Measurements from ENCODE around the gene NXPH3. TPM values are rescaled to one million over a fixed set of nuclear protein-coding genes. Genes with fewer than 3 reads are reported as not detected.
A peak's percentile ranks its signal among the peaks of the same experiment; 100 is the strongest.

Gene NXPH3
- total and polyA plus RNA-seq, 10 of the 15 experiments (the other 5 are each of a cell fraction or from before 2014, with no cell fraction given): 0.08 to 0.35 (median 0.12) TPM; not detected in 2

DNA sequence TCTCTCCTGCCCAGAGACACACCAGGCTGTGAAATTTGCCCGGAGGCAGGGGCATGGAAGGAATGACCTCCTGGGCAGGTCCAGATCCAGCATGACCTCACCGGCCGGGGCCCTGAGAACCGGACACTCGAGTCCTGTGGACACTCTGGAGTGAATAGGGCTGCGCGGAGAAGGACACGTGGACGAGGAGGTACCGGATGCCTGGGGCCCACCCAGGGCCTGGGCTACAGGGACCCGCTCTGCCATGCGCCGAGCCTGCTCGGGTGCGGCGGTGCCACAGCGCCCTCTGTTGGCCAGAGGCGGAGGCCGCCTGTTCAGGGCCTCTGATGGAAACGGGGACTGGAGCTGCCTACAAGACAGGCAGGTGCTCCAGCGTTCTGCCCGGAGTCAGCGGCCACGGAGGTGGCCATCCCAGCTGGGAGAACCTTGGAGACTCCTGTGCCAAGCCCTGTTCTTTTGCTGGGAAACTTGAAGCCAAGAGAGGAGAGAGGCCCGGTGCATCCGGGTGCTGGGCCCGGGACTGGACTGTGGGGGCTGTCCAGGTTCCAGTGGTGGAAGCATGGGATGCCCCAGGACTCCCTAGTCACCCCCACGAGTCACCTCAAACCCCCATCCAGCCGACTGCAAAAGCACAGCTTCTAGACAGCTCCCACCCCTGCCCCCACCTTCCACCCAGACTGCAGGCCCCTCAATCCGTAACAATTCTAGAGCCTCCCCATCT is 19.3 kb upstream of the NXPH3 start (continued):
- TF ChIP-seq GATAD2B (conservative IDR thresholded peaks at IDR 0.05; ENCODE audit: low read depth) (peak; percentile 56; the same call in 1 of the 2 replicates), RB1 (IDR thresholded peaks at IDR 0.05; ENCODE audit: borderline replicate concordance) (peak; percentile 59; the same call in 1 of the 2 replicates), CBX3 (IDR thresholded peaks at IDR 0.05; ENCODE audit: borderline replicate concordance, low read depth) (no peak)

DNA sequence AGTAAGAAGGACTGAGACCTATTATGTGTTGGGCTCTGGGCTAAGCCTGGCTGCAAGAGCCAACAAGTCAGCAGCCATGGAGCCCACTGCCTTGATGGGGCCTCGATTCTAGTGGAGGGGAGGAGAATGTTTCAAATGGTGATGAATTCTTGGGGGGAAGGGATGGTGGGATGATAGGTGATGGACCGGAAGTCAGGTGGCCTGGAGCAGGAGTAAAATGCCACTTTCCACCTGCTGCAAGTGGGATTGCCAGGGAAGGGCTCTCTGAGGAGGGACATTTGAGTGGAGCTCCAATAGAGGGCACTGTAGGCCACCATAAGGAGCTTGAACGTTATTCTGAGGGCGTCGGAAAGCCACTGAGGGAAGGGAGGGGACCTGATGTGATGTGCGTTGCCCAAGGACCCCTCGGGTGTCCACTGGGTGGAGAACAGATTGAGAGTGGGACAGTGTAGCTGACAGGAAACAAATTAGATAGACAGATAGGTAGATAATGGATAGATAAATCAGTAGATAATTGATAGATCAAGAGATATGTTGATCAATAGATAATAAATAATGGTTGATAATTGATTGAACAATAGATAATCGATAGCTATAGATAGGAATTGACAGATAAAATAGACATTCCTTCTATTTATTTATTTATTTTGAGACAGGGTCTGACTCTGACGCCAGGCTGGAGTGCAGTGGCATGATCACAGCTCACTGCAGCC is 18.2 kb upstream of the NXPH3 start:
- DNase-seq (ENCODE audit: low read depth, low spot score) (no peak), ATAC-seq (peak; percentile 70), FAIRE-seq (no peak)
- CTCF ChIA-PET: interaction anchor here (0.6 to 5.7 kb wide), 70 partner anchors 11 to 471 kb away, joined by 3 to 125 read pairs (median 4); partner anchors contain the start of genes FAM117A, PHB1 and SLC35B1
- Histone ChIP-seq H3K9ac (ENCODE audit: control insufficient read depth, insufficient read depth, low read length) (no peak overlapping the region), H4K20me1 (ENCODE audit: control insufficient read depth, insufficient read depth) (no peaks in the 10 kb centered on the region), H3K4me3 (no peak overlapping the region), H3K79me2 (ENCODE audit: control insufficient read depth, insufficient read depth, low read length) (no peaks in the 10 kb centered on the region), H3K9me3 (replicated peaks; ENCODE audit: control insufficient read depth, insufficient read depth, low read length) (no peaks in the 10 kb centered on the region), H3K36me3 (ENCODE audit: control insufficient read depth in 2 of 2, insufficient read depth in 2 of 2, low read length in 1 of 2) (no peaks in the 10 kb centered on the region), H3K27ac (ENCODE audit: control insufficient read depth, insufficient read depth) (no peak overlapping the region), H3K4me2 (ENCODE audit: control insufficient read depth, insufficient read depth) (no peak overlapping the region), H2AFZ (ENCODE audit: control insufficient read depth, low read depth, low read length) (no peak overlapping the region), H3K4me1 (ENCODE audit: control insufficient read depth, insufficient read depth, low read length) (peaks cover 4% of the 10 kb centered on the region; the same call in 1 of the 2 replicates), H3K27me3 (replicated peaks in 1 of 2; ENCODE audit: control insufficient read depth in 2 of 2, insufficient read depth in 2 of 2, low read length in 1 of 2) (no peaks in the 10 kb centered on the region; a peak in 1 of 4 replicates)
- in situ Hi-C loops (cut with MboI): loop anchor here (10.0 kb wide), 1 partner anchor 153 kb away; no protein-coding TSS in a partner anchor
- intact Hi-C loops (cut with micrococcal nuclease; ENCODE audit: unreplicated experiment): loop anchor here (2.0 kb wide), 2 partner anchors 61 to 243 kb away; no protein-coding TSS in a partner anchor
- SMC1A ChIA-PET (ENCODE audit: uncharacterized antibody, unreplicated experiment): interaction anchor here (0.5 to 3.4 kb wide), 22 partner anchors 9 to 1575 kb away, joined by 3 to 21 read pairs (median 4); partner anchors contain the start of gene PHB1
- RAD21 ChIA-PET (ENCODE audit: unreplicated experiment): interaction anchor here (0.6 to 3.7 kb wide), 22 partner anchors 8 to 439 kb away, joined by 3 to 45 read pairs (median 4); partner anchors contain the start of genes NGFR, PHB1 and SLC35B1
- POLR2A ChIA-PET: interaction anchor here (0.8 kb wide), 1 partner anchor 236 kb away, joined by 3 read pairs; no protein-coding TSS in a partner anchor
- no TSS peak for BruUV-seq (replicated peaks)
- TF ChIP-seq, protein P1, sequence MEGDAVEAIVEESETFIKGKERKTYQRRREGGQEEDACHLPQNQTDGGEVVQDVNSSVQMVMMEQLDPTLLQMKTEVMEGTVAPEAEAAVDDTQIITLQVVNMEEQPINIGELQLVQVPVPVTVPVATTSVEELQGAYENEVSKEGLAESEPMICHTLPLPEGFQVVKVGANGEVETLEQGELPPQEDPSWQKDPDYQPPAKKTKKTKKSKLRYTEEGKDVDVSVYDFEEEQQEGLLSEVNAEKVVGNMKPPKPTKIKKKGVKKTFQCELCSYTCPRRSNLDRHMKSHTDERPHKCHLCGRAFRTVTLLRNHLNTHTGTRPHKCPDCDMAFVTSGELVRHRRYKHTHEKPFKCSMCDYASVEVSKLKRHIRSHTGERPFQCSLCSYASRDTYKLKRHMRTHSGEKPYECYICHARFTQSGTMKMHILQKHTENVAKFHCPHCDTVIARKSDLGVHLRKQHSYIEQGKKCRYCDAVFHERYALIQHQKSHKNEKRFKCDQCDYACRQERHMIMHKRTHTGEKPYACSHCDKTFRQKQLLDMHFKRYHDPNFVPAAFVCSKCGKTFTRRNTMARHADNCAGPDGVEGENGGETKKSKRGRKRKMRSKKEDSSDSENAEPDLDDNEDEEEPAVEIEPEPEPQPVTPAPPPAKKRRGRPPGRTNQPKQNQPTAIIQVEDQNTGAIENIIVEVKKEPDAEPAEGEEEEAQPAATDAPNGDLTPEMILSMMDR (IDR thresholded peaks at IDR 0.05 in 2 of 3, conservative IDR thresholded peaks at IDR 0.05 in 1 of 3; ENCODE audit: control insufficient read depth in 2 of 3, extremely low read depth in 1 of 3, insufficient read depth in 1 of 3, low read depth in 3 of 3, low read length in 3 of 3): peak; percentile 68 to 75 (median 70)
- TF ChIP-seq RAD21 (IDR thresholded peaks at IDR 0.05; ENCODE audit: insufficient read depth, low read depth, low read length) (peak; percentile 60), IKZF1 (conservative IDR thresholded peaks at IDR 0.05) (0 out of 2 replicates have a peak, but pooled peaks have one; percentile 15), IKZF2 (IDR thresholded peaks at IDR 0.05) (0 out of 4 replicates have a peak, but pooled peaks of 1 of the 2 experiments have one; percentile 18), SMC3 (IDR thresholded peaks at IDR 0.05; ENCODE audit: borderline replicate concordance, low read length) (peak; percentile 20; the same call in 1 of the 2 replicates), GABPA (IDR thresholded peaks at IDR 0.05; ENCODE audit: low read depth) (no peak)
- TF ChIP-seq, protein P2, sequence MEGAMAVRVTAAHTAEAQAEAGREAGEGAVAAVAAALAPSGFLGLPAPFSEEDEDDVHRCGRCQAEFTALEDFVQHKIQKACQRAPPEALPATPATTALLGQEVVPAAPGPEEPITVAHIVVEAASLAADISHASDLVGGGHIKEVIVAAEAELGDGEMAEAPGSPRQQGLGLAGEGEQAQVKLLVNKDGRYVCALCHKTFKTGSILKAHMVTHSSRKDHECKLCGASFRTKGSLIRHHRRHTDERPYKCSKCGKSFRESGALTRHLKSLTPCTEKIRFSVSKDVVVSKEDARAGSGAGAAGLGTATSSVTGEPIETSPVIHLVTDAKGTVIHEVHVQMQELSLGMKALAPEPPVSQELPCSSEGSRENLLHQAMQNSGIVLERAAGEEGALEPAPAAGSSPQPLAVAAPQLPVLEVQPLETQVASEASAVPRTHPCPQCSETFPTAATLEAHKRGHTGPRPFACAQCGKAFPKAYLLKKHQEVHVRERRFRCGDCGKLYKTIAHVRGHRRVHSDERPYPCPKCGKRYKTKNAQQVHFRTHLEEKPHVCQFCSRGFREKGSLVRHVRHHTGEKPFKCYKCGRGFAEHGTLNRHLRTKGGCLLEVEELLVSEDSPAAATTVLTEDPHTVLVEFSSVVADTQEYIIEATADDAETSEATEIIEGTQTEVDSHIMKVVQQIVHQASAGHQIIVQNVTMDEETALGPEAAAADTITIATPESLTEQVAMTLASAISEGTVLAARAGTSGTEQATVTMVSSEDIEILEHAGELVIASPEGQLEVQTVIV (IDR thresholded peaks at IDR 0.05; ENCODE audit: borderline replicate concordance, partially characterized antibody): no peak
- under 1% methylated on average over 9 of the region's 9 CpGs for WGBS (ENCODE audit: insufficient coverage, insufficient replicate concordance, low lambda C conversion rate, missing lambda C conversion rate)

Data from GM12878 (cell line).